Rectal smooth muscle tissue (tissue), 1 donor: Measurements from ENCODE around the gene CD101.

Experiments
- H3K27ac ChIP-seq: one replicate; pipeline ENCODE4 v1.7.0; 2013; ENCODE audit warnings: low read depth, low read length, inconsistent platforms
- H3K27me3 ChIP-seq: one replicate; pipeline ENCODE4 v1.7.0; 2013; ENCODE audit warnings: low read length; ENCODE audit not compliant: control insufficient read depth, insufficient read depth
- H3K36me3 ChIP-seq: one replicate; pipeline ENCODE4 v1.7.0; 2013; ENCODE audit warnings: low read length; ENCODE audit not compliant: control insufficient read depth, insufficient read depth
- H3K4me1 ChIP-seq: one replicate; pipeline ENCODE4 v1.7.0; 2013; ENCODE audit warnings: low read length; ENCODE audit not compliant: control insufficient read depth, insufficient read depth
- H3K4me3 ChIP-seq: one replicate; pipeline ENCODE4 v1.7.0; 2013; ENCODE audit warnings: low read length
- H3K9ac ChIP-seq: one replicate; pipeline ENCODE4 v1.7.0; 2013; ENCODE audit warnings: low read length

CD101 gene

DNA sequence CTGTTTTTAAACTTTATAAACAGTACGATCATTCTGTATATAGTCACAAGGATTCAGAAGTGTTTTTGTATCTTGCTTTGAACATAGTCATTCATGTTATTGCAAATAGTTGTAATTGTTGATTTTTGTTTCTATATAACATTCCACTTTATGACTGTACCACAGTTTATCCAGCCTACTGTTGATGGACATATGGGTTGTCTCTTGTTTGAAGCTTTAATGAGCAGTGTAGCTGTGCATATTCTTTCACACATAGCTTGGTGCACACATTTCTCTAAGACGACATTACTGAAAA is 6.1 kb downstream of the CD101 start:
- no peak overlapping the region for H3K27ac ChIP-seq
- no peak overlapping the region for H3K4me3 ChIP-seq
- H3K9ac ChIP-seq: no peak overlapping the region
- H3K27me3 ChIP-seq: no peaks in the 10 kb centered on the region
- no peaks in the 10 kb centered on the region for H3K36me3 ChIP-seq
- H3K4me1 ChIP-seq: no peaks in the 10 kb centered on the region

DNA sequence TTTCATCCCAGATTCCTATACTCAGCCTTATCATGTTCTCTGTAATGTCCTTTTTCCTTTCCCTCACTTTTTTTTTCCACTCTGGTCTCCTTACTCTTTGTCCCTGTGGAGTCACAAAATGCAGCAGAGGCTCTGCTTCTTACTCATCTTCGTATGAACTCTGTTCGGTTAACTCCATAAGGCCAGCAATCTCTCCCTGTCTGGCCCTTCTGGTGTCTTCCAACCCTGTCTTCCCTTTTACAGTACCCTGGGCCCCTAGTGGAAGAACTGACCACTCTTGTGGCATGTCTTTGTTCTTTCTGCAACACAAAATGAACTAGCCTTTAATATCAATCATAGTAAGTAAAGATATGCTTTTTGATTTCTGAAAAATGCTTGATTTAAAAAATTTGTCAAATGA is 7.1 kb downstream of the CD101 start:
- no peaks in the 10 kb centered on the region for H3K27me3 ChIP-seq
- H3K36me3 ChIP-seq: no peaks in the 10 kb centered on the region
- H3K4me1 ChIP-seq: no peaks in the 10 kb centered on the region
- no peak overlapping the region for H3K4me3 ChIP-seq
- no peak overlapping the region for H3K27ac ChIP-seq
- H3K9ac ChIP-seq: no peak overlapping the region

GRCh38 chr1:117009132-117009531 is 7.6 kb downstream of the CD101 start:
- H3K27ac ChIP-seq: no peak overlapping the region

GRCh38 chr1:117010310-117010969 is 8.9 kb downstream of the CD101 start:
- H3K9ac ChIP-seq: no peak overlapping the region
- no peaks in the 10 kb centered on the region for H3K27me3 ChIP-seq
- no peaks in the 10 kb centered on the region for H3K36me3 ChIP-seq
- no peak overlapping the region for H3K27ac ChIP-seq
- H3K4me1 ChIP-seq: no peaks in the 10 kb centered on the region
- no peak overlapping the region for H3K4me3 ChIP-seq

More at GRCh38 chr1:117009132-117009531, 7.6 kb downstream of the CD101 start:
- Histone ChIP-seq H3K4me3 (no peak overlapping the region), H3K9ac (no peak overlapping the region), H3K27me3 (no peaks in the 10 kb centered on the region), H3K4me1 (no peaks in the 10 kb centered on the region), H3K36me3 (no peaks in the 10 kb centered on the region)

DNA sequence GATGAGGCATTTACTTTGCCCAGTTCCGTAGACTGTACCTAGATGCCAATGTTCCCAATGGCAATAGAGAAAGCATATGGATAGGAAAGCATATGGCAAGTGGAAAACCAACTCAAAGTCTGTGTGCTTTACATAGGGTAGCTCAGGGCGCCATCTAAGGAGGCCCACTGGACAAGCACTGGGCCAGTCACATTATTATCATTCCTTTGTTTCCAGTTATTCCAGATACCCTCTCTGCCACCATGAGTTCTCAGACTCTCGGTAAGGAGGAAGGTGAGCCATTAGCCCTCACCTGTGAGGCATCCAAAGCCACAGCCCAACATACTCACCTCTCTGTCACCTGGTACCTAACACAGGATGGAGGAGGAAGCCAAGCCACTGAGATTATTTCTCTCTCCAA is 9.8 kb downstream of the CD101 start:
- Histone ChIP-seq H3K36me3 (no peaks in the 10 kb centered on the region), H3K9ac (no peak overlapping the region), H3K27ac (no peak overlapping the region), H3K27me3 (no peaks in the 10 kb centered on the region), H3K4me3 (no peak overlapping the region), H3K4me1 (no peaks in the 10 kb centered on the region)

DNA sequence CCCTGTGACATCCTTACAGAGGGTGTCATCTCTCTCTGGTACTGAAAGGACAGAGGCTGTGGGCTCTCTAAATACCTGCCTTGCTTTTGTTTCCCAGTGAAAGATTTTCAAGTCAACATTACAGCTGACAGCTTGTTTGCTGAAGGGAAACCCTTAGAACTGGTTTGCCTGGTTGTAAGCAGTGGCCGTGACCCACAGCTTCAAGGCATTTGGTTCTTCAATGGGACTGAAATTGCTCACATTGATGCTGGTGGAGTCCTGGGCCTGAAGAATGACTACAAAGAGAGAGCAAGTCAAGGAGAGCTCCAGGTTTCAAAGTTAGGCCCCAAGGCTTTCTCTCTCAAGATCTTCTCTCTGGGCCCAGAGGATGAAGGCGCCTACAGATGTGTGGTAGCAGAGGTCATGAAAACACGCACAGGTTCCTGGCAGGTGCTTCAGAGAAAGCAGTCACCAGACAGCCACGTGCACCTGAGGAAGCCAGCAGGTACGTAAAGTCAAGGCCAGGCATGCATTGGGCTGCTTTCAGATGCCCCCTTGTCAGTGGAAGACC is 11.8 kb downstream of the CD101 start:
- Histone ChIP-seq H3K9ac (no peak overlapping the region), H3K27me3 (no peaks in the 10 kb centered on the region), H3K4me3 (no peak overlapping the region), H3K4me1 (no peaks in the 10 kb centered on the region), H3K27ac (no peak overlapping the region), H3K36me3 (no peaks in the 10 kb centered on the region)

DNA sequence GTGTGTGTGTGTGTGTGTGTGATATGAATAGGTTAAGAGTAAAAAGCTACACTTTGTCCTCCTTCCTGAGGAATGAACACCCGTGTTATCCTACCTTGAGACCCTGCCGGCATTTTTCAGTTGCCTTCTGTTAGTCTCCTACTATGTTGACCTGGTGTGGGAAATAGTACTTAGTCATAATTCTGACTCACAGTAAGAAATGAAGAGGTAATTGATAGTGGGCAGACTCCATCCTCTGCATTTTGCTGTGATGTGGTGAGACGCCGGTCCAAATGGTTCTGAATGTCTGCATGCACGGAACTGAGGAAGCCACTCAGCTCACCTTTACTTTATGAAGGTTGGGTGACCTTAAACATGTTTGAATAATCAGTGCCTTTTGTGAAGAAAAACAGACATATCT is 12.6 kb downstream of the CD101 start:
- no peak overlapping the region for H3K9ac ChIP-seq
- no peaks in the 10 kb centered on the region for H3K4me1 ChIP-seq
- no peak overlapping the region for H3K4me3 ChIP-seq
- no peaks in the 10 kb centered on the region for H3K36me3 ChIP-seq
- no peaks in the 10 kb centered on the region for H3K27me3 ChIP-seq
- no peak overlapping the region for H3K27ac ChIP-seq

GRCh38 chr1:117015724-117016123 is 14.2 kb downstream of the CD101 start:
- no peak overlapping the region for H3K4me3 ChIP-seq
- no peak overlapping the region for H3K9ac ChIP-seq
- no peak overlapping the region for H3K27ac ChIP-seq
- H3K4me1 ChIP-seq: no peaks in the 10 kb centered on the region
- H3K36me3 ChIP-seq: no peaks in the 10 kb centered on the region
- H3K27me3 ChIP-seq: no peaks in the 10 kb centered on the region

GRCh38 chr1:117017062-117017461 is 15.5 kb downstream of the CD101 start:
- H3K36me3 ChIP-seq: no peaks in the 10 kb centered on the region
- H3K27ac ChIP-seq: no peak overlapping the region
- H3K4me3 ChIP-seq: no peak overlapping the region
- H3K4me1 ChIP-seq: no peaks in the 10 kb centered on the region
- H3K9ac ChIP-seq: no peak overlapping the region
- H3K27me3 ChIP-seq: no peaks in the 10 kb centered on the region

DNA sequence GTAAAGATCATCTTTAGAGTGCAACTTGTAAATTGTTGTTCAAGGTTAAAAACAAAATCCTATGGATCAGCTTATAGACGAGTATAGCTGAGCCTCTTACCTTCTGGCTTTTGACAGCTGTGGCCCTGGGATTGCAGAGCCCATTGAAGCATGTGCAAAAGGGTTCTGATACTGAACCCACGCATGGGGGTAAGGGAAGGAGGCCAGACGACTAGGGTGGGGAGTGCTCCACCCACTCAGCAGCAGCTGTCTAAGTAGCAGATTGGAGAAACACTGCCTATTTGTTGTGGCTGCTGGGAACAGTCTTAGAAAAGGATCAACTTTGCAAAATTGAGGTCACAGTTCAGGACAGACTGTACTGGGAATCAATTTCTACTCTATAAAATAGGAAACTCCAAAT is 16.1 kb downstream of the CD101 start:
- Histone ChIP-seq H3K27ac (no peak overlapping the region), H3K27me3 (no peaks in the 10 kb centered on the region), H3K4me1 (no peaks in the 10 kb centered on the region), H3K36me3 (no peaks in the 10 kb centered on the region), H3K9ac (no peak overlapping the region), H3K4me3 (no peak overlapping the region)

GRCh38 chr1:117020526-117021156 is 19.1 kb downstream of the CD101 start:
- no peaks in the 10 kb centered on the region for H3K4me1 ChIP-seq
- H3K27me3 ChIP-seq: no peaks in the 10 kb centered on the region
- no peak overlapping the region for H3K27ac ChIP-seq
- no peak overlapping the region for H3K4me3 ChIP-seq
- H3K36me3 ChIP-seq: no peaks in the 10 kb centered on the region
- no peak overlapping the region for H3K9ac ChIP-seq

DNA sequence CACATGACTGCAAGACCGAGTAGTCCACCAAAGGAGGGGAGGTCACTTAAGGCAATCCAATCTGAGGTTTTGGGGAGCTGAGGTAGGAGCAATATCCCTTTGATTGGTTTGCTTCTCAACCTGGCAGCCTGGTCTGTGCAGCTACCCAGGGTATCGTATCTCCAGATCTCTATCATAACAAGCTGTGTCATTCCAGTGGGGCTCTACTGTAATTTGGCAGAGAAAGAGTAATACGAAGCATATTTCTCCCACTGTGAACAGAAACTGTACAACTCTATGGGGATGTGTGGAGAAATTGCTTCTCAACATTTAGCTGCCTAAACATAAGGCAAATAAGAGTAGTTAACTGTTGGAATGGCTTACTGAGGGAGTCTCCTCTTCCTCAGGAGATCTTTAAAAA is 20.6 kb downstream of the CD101 start:
- Histone ChIP-seq H3K4me3 (no peak overlapping the region), H3K27ac (no peak overlapping the region), H3K4me1 (no peaks in the 10 kb centered on the region), H3K9ac (no peak overlapping the region), H3K27me3 (no peaks in the 10 kb centered on the region), H3K36me3 (peaks cover 2% of the 10 kb centered on the region)

GRCh38 chr1:117025568-117025967 is 24.0 kb downstream of the CD101 start:
- Histone ChIP-seq H3K36me3 (peaks cover 2% of the 10 kb centered on the region), H3K9ac (no peak overlapping the region), H3K4me3 (no peak overlapping the region), H3K27me3 (no peaks in the 10 kb centered on the region), H3K4me1 (no peaks in the 10 kb centered on the region), H3K27ac (no peak overlapping the region)
